HG02870 (cell line): ENCODE measurements around the gene TMEM54.

Source experiments
- ATAC-seq: cut with Tn5 transposase; IDR thresholded peaks from one replicate; pipeline ENCODE4 v1.9.1; 2021; ENCODE audit warnings: mild to moderate bottlenecking, moderate library complexity; ENCODE audit not compliant: unreplicated experiment

Gene TMEM54

GRCh38 chr1:32881871-32882850 is 19.0 kb downstream of the TMEM54 start:
- no peak for ATAC-seq

GRCh38 chr1:32881291-32881690 is 19.9 kb downstream of the TMEM54 start:
- ATAC-seq = no peak

DNA sequence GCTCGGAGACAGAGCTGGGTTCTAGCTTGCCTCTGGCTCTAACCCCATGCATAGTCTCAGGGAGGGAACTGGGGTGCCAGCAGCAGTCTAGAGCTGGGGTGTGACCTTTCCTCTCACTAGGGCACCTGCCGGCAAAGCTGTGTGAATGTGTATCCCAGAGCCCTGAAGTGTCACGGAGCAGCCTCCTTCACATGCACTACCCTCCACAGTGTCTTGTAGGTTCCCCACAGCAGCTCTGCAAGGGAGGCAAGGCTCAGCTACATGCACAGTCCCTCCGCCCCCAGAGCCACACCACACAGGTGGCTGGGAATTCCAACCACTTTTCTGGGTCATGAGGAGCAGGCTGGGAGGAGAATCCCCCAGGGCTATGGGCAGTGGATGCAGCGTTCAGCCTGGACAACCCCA is 22.6 kb downstream of the TMEM54 start:
- no peak for ATAC-seq

GRCh38 chr1:32878183-32878582 is 23.0 kb downstream of the TMEM54 start:
- no peak for ATAC-seq

DNA sequence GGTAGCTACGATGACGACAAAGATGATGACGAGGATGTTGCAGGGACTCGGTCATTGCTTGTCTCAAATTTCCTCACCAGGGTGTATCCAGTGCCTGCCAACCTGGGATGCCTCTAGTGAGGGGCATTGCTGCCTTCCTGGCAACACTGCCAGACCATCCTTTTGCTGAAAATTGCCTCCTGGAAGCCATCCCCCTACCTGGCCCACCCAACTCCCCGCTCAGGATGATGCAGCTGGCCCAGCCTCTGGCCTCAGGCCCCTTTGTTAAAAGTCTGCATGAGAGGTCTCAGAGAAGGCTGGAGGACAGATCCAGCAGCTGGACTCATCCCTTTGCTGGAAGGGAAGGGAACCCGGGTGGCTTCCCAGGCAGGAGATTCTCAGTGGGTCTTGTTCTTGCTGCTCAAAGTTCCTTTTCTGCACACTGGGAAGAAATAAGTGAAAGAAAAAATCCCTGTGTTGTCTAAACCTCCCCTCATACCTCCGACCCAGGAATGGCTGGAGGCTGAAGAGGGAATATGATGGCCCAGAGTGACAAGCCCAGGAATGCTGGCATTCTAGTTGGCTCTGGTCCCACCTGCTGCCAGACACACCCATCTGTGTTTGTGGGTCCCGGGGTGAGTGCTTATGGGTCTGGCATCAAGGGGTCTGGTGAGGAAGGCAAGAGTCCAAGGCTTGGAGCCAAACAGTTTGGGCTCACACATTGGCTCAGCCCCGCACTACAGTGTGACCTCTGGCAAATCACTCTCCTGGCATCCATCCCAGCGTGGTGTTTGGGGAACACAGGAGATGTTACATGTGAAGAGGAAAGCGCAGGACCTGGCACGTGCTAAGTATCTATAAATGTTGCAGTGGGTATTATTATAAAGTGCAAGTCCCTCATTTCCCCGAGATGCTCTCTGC is 23.7 kb downstream of the TMEM54 start:
- no peak for ATAC-seq

DNA sequence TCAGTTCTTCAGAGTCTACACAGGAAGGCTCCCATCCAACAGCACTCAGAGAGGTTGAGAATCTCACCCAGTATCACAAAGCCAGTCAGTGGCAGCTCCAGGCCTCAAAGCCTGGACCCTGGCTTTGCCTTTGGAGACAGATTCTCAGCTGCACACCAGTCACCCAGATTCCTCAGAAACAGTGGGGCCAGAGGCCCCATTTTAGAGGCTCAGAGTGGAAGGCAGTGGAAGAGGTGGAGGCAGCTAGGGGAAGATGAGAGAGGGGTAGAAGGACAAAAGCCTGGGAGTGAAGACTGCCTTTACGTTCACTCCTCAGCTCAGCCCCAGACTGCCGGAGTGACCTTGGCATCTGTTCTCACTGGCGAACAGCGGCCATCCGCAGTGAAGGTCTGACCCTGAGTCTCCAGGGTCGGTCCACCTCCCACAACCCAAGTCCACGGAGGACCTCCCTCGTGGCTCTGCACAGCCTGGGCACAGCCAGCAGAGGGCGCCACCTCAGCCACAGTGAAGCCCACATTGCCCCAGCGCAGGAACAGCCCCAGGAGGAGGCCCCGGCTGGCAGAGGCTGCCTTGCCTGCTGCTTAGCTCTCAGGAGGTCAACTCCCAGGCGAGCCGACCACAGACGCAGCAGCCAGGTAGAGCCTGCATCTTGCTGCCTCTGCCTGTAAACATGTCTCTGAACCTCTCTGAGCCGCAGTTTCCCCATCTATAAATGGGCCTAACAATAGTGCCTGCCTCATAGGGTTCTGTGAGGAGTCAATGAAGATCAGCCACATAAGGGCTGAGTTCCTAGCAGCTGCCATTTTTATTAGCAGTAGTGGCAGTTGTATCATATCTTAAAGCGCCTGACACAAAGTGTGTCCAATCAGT is 24.6 kb downstream of the TMEM54 start:
- no peak for ATAC-seq

- no peak for ATAC-seq
Measured at GRCh38 chr1:32874860-32875752, 26.1 kb downstream of the TMEM54 start.

- no peak for ATAC-seq
Measured at GRCh38 chr1:32873484-32873883, 27.7 kb downstream of the TMEM54 start.

GRCh38 chr1:32872192-32872460 is 29.1 kb downstream of the TMEM54 start:
- ATAC-seq = no peak

DNA sequence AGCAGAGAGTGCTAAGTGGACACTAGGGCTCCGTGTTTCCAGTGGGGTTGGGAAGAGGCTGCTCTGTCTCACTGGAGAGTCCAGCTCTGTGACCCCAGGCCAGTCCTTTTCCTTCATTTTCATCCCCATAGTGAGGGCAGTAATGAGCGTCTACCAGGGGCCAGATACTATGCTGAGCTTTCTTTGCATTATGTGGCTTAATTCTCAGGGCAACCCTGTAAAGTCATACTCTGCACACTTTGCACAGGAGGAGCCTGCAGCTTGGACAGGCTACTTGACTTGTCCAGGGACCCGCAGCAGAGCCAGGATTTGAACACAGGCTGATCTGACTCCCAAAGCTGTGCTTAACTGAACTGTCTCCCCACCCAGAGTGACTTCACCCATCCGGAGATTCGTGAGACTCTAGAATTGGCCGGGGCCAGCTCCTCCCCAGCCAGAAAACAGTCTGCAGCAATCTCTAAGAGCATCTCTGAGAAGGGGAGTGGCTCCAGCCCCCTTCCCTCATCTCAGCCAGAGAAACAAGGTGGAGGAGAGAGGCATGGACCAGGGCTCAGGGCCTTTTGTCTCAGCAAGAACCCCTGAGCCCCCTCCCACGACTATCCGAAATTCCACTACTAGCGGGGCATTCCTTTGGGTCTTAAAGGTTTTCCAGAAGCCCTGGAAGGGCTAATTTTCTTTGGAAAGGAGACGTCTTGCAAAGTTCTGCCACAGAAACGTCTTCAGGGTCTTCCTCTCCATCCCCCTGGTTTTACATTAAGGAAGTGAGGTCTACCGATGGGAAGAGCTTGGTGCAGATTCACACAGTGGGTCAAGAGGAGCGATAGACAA is 29.6 kb downstream of the TMEM54 start:
- no peak for ATAC-seq

- no peak for ATAC-seq
Measured at GRCh38 chr1:32870615-32871363, 30.4 kb downstream of the TMEM54 start, which contains the start of gene FNDC5. Gene FNDC5 (minus strand): TSS chr1:32870912.

GRCh38 chr1:32869923-32870614 is 31.1 kb downstream of the TMEM54 start:
- no peak for ATAC-seq

DNA sequence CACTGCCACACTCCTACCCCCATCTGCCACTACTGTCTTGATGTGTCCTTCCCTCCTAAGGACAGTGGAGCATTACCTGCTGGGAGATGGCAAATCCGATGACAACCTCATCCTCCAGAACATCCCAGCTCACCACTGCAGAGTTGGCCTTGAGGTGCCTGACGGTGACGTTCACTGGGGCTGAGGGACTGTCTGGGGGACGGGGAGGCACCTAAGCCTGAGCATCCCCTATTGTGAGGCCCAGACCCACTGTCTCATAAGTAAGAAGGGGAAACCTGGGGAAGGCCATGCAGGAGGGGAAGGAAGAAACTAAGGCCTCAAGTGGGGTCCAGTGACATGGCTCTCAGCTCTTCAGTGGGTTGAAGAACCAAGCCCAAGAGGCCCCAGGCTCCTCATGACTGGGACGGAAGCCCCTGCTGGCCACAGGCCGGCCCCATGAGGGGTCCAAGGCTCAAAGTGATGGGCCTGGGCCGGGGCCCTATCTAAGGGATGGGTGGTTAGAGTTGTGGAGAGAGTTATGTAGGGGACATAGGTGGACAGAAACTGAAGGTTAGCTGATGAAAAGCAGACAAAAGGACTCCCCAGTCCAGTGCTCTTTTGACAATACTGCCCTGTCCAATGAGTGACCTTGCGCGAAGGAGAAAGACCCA is 32.3 kb downstream of the TMEM54 start:
- ATAC-seq = no peak

- no peak for ATAC-seq
Measured at GRCh38 chr1:32868085-32868484, 33.1 kb downstream of the TMEM54 start.

DNA sequence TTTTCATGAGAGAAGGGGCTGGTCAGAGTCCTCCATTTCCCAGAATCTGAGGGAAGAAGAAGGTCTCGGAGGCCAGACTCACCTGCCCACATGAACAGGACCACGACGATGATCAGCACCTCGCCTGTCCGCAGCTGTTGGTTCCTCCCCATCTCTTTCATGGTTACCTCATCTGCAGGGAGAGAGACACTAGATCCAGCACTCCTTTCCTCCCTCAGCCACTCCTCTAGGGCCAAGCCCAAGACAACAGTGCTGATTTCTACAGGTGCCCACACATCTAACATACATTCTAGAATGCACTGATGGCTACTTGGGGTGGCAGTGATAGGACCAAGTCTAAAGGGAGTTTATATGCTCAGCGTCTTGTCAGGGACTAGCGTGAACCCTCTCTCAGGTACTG is 33.5 kb downstream of the TMEM54 start:
- ATAC-seq = no peak

DNA sequence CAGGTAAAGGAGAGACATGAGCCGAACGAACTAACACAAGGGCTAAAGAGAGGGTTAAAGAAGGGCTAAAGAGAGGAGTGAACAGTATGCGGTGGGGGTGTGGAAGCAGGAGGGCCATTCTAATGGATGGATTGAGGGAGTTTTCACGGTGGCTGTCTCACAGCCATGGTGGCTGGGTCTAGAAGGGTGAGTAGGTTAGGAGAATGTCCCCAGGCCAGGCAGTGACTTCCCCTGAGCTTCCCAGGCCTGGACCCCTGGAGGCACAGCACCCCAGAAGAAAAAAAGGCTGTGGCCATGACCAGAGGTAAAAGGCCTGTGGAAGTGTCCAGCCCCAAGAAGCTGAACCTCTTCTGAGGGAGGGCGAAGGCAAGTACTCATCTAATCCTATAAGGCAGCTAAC is 34.0 kb downstream of the TMEM54 start:
- ATAC-seq = no peak
